Stomach (tissue), 4 donors: ENCODE measurements around the gene APOL4.
"Not testable (repeated sequence)": the region's sequence is repeated elsewhere in the genome, so short reads cannot be mapped to it uniquely, and the experiment has no call there.

Experiments used
- CTCF ChIP-seq, 7 experiments: fragments of 450-650 bp in 4 of 7; fragments of 200-600 bp in 3 of 7; sonication (generic) in 3 of 7; IDR thresholded peaks; one replicate each; pipeline ENCODE4 v1.5.1; 2016 to 2019; ENCODE audit warnings: antibody characterized with exemption in 7 of 7, control low read depth in 2 of 7, mild to moderate bottlenecking in 1 of 7
- EP300 ChIP-seq: sonication (generic); formaldehyde crosslinking; IDR thresholded peaks from one replicate; pipeline ENCODE4 v1.6.1; 2017; ENCODE audit warnings: antibody characterized with exemption
- POLR2A ChIP-seq, 4 donors: fragments of 450-650 bp; IDR thresholded peaks; one replicate each; pipeline ENCODE4 v1.6.1; 2016; ENCODE audit warnings: antibody characterized with exemption in 4 of 4, control low read depth in 2 of 4, mild to moderate bottlenecking in 1 of 4, moderate library complexity in 1 of 4

DNA sequence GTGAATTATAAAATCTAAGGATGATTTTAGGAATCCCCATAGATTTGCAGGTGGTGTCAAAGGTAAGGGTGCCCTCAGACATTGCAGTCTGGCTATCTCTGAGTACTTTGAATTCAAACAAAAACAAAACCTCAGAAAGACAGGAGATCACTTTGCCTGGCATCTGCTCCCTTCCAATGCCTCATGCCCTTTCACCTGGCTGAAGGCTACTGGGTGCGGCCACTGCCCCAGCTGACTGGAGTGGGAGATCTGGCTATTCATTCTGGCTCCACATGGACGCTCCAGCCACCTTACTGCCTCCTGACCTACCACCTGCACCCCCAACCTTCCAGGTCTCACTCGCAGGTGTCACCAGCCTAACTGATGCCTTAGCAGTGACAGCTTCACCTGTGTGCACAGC is 28.0 kb upstream of the APOL4 start:
- TF ChIP-seq CTCF (IDR thresholded peaks at IDR 0.05); POLR2A (IDR thresholded peaks at IDR 0.05); EP300: not testable (repeated sequence)
